K562 (cell line): ENCODE measurements around the gene SRPK2.
"Not testable (repeated sequence)": the region's sequence is repeated elsewhere in the genome, so short reads cannot be mapped to it uniquely, and the experiment has no call there.

ENCODE experiments used
- ATF4 ChIP-seq: fragments of 450-650 bp; formaldehyde crosslinking; IDR thresholded peaks from 2 replicates; pipeline ENCODE4 v1.4.0; 2022; ENCODE audit warnings: mild to moderate bottlenecking, moderate library complexity
- EP300 ChIP-seq: IDR thresholded peaks from 2 replicates; pipeline ENCODE4 v1.6.1; 2012; ENCODE audit warnings: low read length, improper control_type of control experiment
- GABPB2 ChIP-seq: fragments of 250-450 bp; sonication (Bioruptor Pico); conservative IDR thresholded peaks from 2 replicates; pipeline ENCODE4 v1.5.1; 2021; ENCODE audit warnings: mild to moderate bottlenecking
- HMGN3 ChIP-seq: IDR thresholded peaks from 2 replicates; pipeline ENCODE4 v1.6.1; 2011; ENCODE audit warnings: borderline replicate concordance, low read depth, mild to moderate bottlenecking, mixed read lengths, low read length; ENCODE audit not compliant: insufficient read length; ENCODE audit errors: extremely low read depth
- HNRNPL ChIP-seq: fragments of 200-400 bp; formaldehyde crosslinking; IDR thresholded peaks from 2 replicates; pipeline ENCODE4 v1.6.1; 2017; ENCODE audit warnings: low read depth, mild to moderate bottlenecking, low read length
- RNF219 ChIP-seq: fragments of 250-450 bp; sonication (Bioruptor Pico); IDR thresholded peaks from 2 replicates; pipeline ENCODE4 v1.5.0; 2022; ENCODE audit warnings: mild to moderate bottlenecking
- SMC3 ChIP-seq: conservative IDR thresholded peaks from 2 replicates; pipeline ENCODE4 v1.6.1; 2011; ENCODE audit warnings: low read depth, low read length, improper control_type of control experiment; ENCODE audit not compliant: insufficient read depth
- ZNF584 ChIP-seq: fragments of 200-800 bp; sonication (Bioruptor generic); IDR thresholded peaks from 2 replicates; pipeline ENCODE4 v1.6.1; 2016; ENCODE audit warnings: low read depth, mild to moderate bottlenecking, missing genetic modification characterization, missing compliant biosample characterization

GRCh38 chr7:105410774-105411173 is 22.1 kb upstream of the SRPK2 start:
- not testable (repeated sequence) for TF ChIP-seq EP300; HMGN3; HNRNPL; GABPB2 (CRISPR knock-in tag); RNF219 (CRISPR knock-in tag); SMC3; ATF4 (CRISPR knock-in tag); ZNF584
